AG04449 (cell line): ENCODE data around the gene DEPP1.

Experiments
- CTCF ChIA-PET: fragments of 350-600 bp; formaldehyde crosslinking; extraction: SDS; loops from one replicate; lab custom pipeline; 2021; ENCODE audit warnings: antibody characterized with exemption; lab: Yijun Ruan, JAX
- POLR2A ChIA-PET: fragments of 400-600, 350-600 bp; formaldehyde crosslinking; extraction: SDS; loops from one replicate; lab custom pipeline; 2020; ENCODE audit warnings: antibody characterized with exemption, inconsistent platforms; lab: Yijun Ruan, JAX
- DNase-seq: peaks from one replicate; pipeline ENCODE4 v3.0.0-alpha.2; 2010; ENCODE audit warnings: low read depth, low spot score
- H3K4me3 ChIP-seq: 2 replicates; pipeline ENCODE4 v1.5.1; 2011; ENCODE audit warnings: low read depth, mild to moderate bottlenecking, control low read depth, low read length
- TF ChIP-seq, protein P1 (sequence below): IDR thresholded peaks from one replicate; pipeline ENCODE4 v1.5.1; 2011; ENCODE audit warnings: mild to moderate bottlenecking, moderate library complexity, low read length, control low read depth, inconsistent platforms; ENCODE audit not compliant: insufficient read depth; ENCODE audit errors: missing control alignments

Gene DEPP1

DNA sequence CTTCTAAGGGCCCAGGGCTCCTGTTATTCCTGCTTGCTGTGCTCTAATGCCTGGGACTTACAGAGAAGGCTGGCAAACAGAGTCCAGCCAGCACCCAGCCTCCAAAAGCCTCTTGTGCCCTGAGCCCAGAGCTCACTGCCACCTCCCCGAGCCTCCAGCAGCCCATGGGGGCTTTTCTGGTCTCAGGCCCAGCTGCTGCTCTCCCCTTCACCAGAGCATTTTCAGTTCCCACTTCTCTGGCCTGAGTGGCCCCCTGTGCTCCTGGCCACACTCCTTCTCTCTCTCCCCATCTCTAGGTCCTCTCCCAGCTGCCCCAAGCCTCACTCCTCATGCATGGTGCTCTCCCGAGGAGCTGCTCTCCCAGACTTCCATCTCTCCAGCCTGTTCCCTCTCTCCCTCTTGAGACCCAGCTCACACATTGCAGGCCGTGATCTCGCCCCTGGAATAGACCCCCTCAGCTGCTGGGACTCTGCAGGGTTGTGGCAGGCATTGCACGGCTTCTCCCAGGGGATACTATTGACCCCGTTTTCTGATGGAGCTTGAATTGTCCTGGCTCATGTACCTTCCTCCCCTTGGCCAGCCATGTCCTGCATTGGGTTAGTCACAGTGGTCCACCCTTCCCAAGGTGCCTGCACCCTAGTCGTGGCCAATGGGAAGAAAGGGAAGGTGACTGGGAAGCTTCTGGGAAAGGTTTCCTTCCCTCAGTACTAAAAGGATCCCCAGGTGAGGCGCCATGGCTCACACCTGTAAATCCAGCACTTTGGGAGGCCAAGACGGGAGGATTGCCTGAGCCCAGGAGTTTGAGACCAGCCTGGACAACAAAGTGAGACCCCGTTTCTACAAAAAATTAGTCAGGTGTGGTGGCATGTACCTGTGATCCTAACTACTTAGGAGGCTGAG is 28.0 kb downstream of the DEPP1 start:
- ChIA-PET POLR2A (interaction anchor here (1.2 kb wide), 1 partner anchor 28 kb away, joined by 4 read pairs; the partner anchor contains the start of gene DEPP1), CTCF (interaction anchor here (1.0 to 2.5 kb wide), 4 partner anchors 9 to 28 kb away, joined by 3 to 16 read pairs (median 4); partner anchors contain the start of gene DEPP1)
- TF ChIP-seq, protein P1, sequence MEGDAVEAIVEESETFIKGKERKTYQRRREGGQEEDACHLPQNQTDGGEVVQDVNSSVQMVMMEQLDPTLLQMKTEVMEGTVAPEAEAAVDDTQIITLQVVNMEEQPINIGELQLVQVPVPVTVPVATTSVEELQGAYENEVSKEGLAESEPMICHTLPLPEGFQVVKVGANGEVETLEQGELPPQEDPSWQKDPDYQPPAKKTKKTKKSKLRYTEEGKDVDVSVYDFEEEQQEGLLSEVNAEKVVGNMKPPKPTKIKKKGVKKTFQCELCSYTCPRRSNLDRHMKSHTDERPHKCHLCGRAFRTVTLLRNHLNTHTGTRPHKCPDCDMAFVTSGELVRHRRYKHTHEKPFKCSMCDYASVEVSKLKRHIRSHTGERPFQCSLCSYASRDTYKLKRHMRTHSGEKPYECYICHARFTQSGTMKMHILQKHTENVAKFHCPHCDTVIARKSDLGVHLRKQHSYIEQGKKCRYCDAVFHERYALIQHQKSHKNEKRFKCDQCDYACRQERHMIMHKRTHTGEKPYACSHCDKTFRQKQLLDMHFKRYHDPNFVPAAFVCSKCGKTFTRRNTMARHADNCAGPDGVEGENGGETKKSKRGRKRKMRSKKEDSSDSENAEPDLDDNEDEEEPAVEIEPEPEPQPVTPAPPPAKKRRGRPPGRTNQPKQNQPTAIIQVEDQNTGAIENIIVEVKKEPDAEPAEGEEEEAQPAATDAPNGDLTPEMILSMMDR: no peak
- no peak overlapping the region for H3K4me3 ChIP-seq
- no peak for DNase-seq

GRCh38 chr10:44949915-44950314 is 28.7 kb downstream of the DEPP1 start:
- POLR2A ChIA-PET: interaction anchor here (1.2 kb wide), 1 partner anchor 29 kb away, joined by 4 read pairs; the partner anchor contains the start of gene DEPP1
- no peak overlapping the region for H3K4me3 ChIP-seq
- TF ChIP-seq, protein P1: no peak
- no peak for DNase-seq
- CTCF ChIA-PET: interaction anchor here (1.0 to 2.5 kb wide), 4 partner anchors 9 to 29 kb away, joined by 3 to 16 read pairs (median 4); partner anchors contain the start of gene DEPP1

DNA sequence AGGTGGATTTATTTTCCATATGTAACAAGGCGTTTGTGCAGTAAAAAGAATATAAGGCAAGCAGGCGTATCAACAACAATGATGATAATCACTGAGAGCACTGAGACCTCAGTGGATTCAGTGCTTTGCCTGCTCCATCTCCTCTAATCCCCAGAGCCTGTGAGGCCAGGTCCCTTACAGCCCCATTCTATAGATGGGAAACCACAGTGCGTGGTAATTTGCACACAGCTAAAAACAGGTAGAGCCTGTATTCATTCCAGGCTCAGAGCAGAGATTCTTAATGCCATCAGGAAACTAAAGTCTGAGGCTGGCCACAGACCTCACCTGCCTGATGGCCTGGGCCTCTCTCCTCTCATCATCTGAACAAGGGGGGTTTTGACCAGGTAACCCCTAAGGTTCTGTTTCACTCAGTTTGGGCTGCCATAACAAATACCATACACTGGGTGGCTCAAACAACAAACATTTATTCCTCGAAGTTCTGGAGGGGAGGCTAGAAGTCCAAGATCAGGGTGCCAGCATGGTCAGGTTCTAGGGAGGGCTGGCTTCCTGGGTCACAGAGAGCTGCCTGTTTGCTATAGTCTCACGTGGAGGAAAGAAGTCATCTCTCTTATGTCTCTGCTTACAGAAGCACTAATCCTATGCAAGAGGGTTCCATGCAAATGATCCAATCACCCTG is 29.3 kb downstream of the DEPP1 start:
- TF ChIP-seq, protein P1: no peak
- no peak overlapping the region for H3K4me3 ChIP-seq
- no peak for DNase-seq
- ChIA-PET POLR2A (interaction anchor here (1.2 kb wide), 1 partner anchor 30 kb away, joined by 4 read pairs; the partner anchor contains the start of gene DEPP1), CTCF (interaction anchor here (1.0 to 2.5 kb wide), 3 partner anchors 8 to 18 kb away, joined by 3 to 16 read pairs (median 6); no protein-coding TSS in a partner anchor)

DNA sequence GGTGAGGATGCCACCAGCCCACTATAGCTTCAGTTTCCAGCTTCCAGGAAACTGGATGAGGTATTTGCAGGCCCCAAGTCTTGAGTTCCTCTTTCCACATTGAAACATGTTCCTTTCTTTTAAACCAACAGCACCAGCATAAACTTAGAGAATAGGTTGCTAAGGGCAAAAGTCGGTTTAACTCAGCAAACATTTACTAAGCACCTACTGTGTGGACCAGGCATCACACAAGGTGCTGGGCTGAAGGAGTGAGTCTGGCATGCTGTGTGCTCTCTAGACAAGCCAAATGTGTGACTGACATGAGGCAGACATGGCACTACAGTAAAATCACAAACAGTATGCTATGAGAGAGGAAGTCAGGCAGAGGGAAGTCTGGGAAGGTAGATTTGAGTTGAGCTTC is 30.0 kb downstream of the DEPP1 start:
- POLR2A ChIA-PET: no interaction called here
- TF ChIP-seq, protein P1: no peak
- H3K4me3 ChIP-seq: no peak overlapping the region
- no peak for DNase-seq
- CTCF ChIA-PET: interaction anchor here (1.2 to 2.5 kb wide), 2 partner anchors 7 to 11 kb away, joined by 3 to 6 read pairs; no protein-coding TSS in a partner anchor

GRCh38 chr10:44947371-44948152 is 31.0 kb downstream of the DEPP1 start:
- ChIA-PET CTCF (interaction anchor here (1.2 to 7.4 kb wide), 3 partner anchors 10 to 21 kb away, joined by 3 to 77 read pairs (median 3); no protein-coding TSS in a partner anchor), POLR2A (no interaction called here)
- DNase-seq: no peak
- TF ChIP-seq, protein P1: no peak
- H3K4me3 ChIP-seq: no peak overlapping the region
